Activated T-cell treated with anti-CD3 and anti-CD28 coated beads, Interleukin-2, amount 50 U/mL, for 48 hours (primary cell): Measurements from ENCODE around the gene PRKD1.

Experiments used
- DNase-seq, 2 experiments: peaks; one replicate each; pipeline ENCODE4 v3.0.0-alpha.2; 2020

Gene PRKD1

GRCh38 chr14:29580763-29581162, 346.9 kb downstream of the PRKD1 start:
- no peak for DNase-seq

DNA sequence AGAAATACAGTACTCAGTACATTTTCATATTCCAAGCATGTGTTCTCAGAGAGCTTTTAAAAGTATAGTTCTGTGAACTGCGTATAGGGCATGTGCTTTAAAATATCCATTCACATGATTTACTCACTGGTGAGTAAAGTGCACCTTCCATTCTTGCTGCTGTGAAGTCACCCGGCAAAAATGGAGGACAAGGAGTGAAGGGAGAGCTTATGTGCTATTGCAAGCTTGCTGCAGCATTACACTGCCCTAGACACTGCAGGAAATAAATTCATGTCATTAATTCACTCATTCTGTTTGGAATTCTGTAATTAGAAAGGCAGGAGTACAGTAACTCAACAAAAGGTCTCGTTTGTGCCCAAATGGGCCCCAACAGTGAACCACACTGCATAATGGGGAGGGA, 347.8 kb downstream of the PRKD1 start:
- DNase-seq: no peak

DNA sequence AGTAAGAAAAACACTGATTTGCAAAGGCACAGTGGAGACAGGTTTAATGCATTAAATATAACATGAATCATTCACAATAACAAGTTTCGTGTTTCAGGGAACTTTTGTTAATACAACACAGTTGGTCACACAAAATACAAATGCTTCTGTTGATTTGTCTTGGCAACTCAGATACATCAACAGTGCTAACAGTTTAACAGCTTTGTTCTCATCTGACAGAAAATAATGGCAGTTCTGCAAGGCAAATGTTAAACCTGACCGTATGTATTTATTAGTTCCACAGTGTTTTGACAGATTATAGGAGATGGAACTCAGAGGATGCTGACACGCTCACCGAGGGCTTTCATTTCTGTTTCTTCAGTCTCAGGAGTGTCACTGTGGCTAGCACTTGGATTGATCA, 350.7 kb downstream of the PRKD1 start:
- DNase-seq: no peak

GRCh38 chr14:29569194-29569593, 358.5 kb downstream of the PRKD1 start:
- no peak for DNase-seq

DNA sequence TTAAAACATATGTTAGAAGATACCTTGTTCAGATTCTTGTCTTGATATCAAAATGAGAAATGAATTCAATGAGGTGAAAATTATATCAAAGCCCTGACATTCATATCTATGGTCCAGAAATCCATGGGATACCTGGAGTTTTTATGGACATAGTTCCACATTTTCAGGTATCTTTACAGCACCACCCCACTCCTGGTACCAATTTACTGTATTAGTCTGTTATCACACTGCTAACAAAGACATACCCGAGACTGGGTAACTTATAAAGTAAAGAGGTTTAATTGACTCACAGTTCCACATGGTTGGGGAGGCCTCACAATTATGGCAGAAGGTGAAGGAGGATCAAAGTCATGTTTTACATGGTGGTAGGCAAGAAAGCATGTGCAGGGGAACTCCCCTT, 361.5 kb downstream of the PRKD1 start:
- no peak for DNase-seq

DNA sequence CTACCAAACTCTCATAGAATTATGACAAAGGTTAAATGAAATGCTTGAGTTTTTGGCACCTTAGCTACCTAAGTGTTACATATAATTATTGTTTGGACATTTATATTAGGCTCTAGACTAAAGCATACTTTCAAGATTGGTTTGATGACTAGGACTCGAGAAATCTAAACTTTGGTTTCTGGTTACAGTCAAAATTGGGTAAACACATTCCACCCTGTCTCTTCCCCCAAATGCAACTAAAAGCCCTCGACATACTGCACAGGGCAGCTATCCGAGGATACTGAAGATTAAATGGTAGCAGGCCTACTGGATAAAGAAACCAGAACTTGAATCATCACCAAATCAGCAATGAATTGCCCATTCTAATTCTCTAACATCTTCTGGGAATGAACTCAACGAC, 369.1 kb downstream of the PRKD1 start:
- no peak for DNase-seq

DNA sequence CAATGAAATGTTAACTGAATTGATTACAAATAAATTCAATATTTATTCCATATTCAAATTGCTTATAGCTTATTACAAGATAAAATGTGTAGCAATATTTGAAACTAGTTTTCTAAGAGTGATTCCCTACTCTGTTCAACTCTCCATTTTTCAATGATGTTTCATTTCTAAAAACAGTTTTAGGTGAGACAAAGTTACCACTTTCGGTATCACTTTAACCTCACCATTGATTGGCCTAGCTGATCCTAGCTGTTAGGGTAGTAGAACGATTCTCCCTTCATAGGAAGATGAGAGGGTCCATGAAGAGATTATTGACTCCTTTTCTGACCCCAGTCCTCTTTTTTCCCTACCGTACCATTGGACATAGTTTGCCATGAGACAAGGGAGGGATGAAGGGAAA, 373.3 kb downstream of the PRKD1 start:
- no peak for DNase-seq

DNA sequence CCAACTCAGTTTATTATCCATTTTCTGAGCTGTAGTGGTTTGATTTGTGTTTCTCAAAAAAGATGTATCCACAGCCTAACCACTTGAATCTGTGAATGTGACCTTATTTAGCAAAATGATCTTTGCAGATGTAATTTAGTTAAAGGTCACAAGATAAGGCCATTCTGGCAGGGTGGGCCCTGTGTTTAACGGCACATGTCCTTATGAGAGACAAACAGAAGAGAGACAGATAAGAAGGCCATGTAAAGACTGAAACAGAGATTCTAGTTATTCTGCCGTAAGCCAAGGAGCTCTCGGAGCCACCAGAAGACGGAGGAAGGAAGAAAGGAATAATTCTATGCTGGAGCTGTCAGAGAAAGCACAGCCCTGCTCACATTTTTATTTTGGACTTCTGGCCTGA, 374.2 kb downstream of the PRKD1 start:
- no peak for DNase-seq

- DNase-seq: no peak
Observed at GRCh38 chr14:29548948-29549370, 378.7 kb downstream of the PRKD1 start.

DNA sequence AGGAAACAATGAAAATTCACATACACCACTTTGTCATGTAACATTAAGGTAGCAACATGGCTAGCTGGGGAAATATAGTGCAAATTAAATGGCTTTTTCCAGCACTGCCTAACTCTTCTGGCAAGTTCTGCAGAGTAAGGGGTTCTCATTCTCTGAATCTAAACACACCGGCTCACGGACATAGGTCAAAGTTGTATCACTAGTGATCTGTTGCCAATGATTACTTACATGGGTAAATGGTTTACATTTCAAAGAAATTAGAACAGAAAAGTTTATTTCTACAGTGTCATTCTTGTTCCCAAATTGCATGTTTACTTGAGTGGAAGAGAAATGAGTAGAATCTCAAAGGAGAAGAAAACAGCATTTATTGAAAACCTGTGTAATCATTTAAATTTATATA, 381.9 kb downstream of the PRKD1 start:
- DNase-seq: no peak

DNA sequence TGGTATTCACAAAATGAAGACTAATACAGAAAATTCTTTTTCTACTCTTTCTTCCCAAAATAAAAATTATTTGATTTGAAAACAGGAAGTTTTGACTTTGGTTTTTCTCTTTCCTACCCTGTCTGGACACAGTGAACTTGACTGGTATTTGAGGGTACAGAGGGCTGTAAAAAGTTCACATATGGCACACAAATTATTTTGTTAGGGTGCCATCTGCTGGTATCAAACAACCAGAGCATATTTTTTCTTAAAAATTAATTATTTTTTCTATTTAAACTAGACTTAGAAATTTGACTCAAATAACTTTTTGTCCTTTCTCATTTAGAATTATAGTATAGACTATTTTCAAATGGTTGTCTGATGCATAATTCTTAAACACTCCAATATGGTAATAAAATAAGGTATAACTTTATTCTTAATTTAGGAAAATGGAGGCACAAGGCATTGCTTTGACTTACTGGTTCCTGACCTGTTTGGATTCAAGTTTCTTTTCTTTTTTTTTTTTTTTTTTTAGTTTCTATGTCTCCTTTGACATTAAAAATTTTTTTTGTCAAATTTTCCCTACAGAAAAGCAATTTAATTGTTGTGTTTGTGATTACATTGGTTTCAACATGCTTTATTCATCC, 390.6 kb downstream of the PRKD1 start:
- no peak for DNase-seq

- no peak for DNase-seq
Observed at GRCh38 chr14:29529418-29529817, 398.2 kb downstream of the PRKD1 start.

DNA sequence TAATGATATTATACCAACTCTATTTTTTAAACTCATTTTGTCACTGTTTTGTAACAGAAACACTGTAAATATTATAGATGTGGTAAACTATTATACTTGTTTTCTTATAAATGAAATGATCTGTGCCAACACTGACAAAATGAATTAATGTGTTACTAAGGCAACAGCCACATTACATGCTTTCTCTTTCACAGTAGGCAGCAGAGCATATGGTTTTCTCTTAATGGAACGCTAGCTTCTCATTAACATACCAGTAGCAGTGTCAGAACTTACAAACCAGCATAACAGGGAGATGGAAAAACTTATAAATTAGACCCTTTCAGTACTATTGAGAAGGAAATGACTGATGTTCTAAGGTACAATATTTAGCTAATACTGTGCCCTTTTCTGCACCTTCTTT, 398.8 kb downstream of the PRKD1 start:
- no peak for DNase-seq

GRCh38 chr14:29527286-29527685, 400.4 kb downstream of the PRKD1 start:
- DNase-seq: no peak
